Endodermal cell (in vitro differentiated cells): Measurements from ENCODE around the gene IQGAP2. TPM values are rescaled to one million over a fixed set of nuclear protein-coding genes. Genes with fewer than 3 reads are reported as not detected.
A peak's percentile ranks its signal among the peaks of the same experiment; 100 is the strongest.

ENCODE experiments used
- DNase-seq: peaks from one replicate; pipeline ENCODE4 v3.0.0-alpha.2; 2017
- H3K27ac ChIP-seq: 2 replicates; pipeline ENCODE4 v1.5.1; 2013; ENCODE audit warnings: mild to moderate bottlenecking, low read depth, low read length, moderate library complexity
- H3K27me3 ChIP-seq: 2 replicates; pipeline ENCODE4 v1.6.1; 2013; ENCODE audit warnings: mild to moderate bottlenecking, low read length, moderate library complexity; ENCODE audit not compliant: insufficient read depth, control insufficient read depth, poor library complexity, severe bottlenecking
- H3K36me3 ChIP-seq: 2 replicates; pipeline ENCODE4 v1.7.0; 2013; ENCODE audit warnings: mild to moderate bottlenecking, low read length, moderate library complexity; ENCODE audit not compliant: control insufficient read depth, insufficient read depth
- H3K4me1 ChIP-seq: one replicate; pipeline ENCODE4 v1.7.0; 2013; ENCODE audit warnings: low read length; ENCODE audit not compliant: control insufficient read depth, insufficient read depth
- H3K4me3 ChIP-seq: 2 replicates; pipeline ENCODE4 v1.5.1; 2013; ENCODE audit warnings: mild to moderate bottlenecking, low read length, moderate library complexity
- H3K9ac ChIP-seq: 2 replicates; pipeline ENCODE4 v1.6.1; 2013; ENCODE audit warnings: mild to moderate bottlenecking, low read length, moderate library complexity; ENCODE audit not compliant: poor library complexity, severe bottlenecking; ENCODE audit errors: extremely low read depth
- H3K9me3 ChIP-seq: 2 replicates; pipeline ENCODE4 v1.6.1; 2013; ENCODE audit warnings: mild to moderate bottlenecking, low read length, moderate library complexity; ENCODE audit not compliant: control insufficient read depth
- H3K27ac Mint-ChIP-seq: 2 replicates; pipeline ENCODE4 v1.8.0; 2020; ENCODE audit warnings: mixed read lengths
- H3K27me3 Mint-ChIP-seq: 2 replicates; pipeline ENCODE4 v1.8.0; 2021; ENCODE audit warnings: mild to moderate bottlenecking, mixed read lengths; ENCODE audit not compliant: insufficient read depth
- H3K36me3 Mint-ChIP-seq: 2 replicates; pipeline ENCODE4 v1.8.0; 2020; ENCODE audit warnings: low read depth, mixed read lengths
- H3K4me1 Mint-ChIP-seq: 2 replicates; pipeline ENCODE4 v1.8.0; 2020; ENCODE audit warnings: mixed read lengths
- H3K4me3 Mint-ChIP-seq: 2 replicates; pipeline ENCODE4 v1.8.0; 2020; ENCODE audit warnings: mild to moderate bottlenecking, moderate library complexity, mixed read lengths
- H3K9me3 Mint-ChIP-seq: 2 replicates; pipeline ENCODE4 v1.8.0; 2020; ENCODE audit warnings: mild to moderate bottlenecking, mixed read lengths
- CTCF ChIP-seq: fragments of 200-600 bp; sonication (generic); conservative IDR thresholded peaks from 2 replicates; pipeline ENCODE4 v1.5.0; 2021; ENCODE audit warnings: antibody characterized with exemption, mild to moderate bottlenecking
- WGBS, 2 experiments: methylation state at CpG; one replicate each; pipeline versions ENCODE4 v1.1.5 to v1.1.7; 2013; ENCODE audit warnings: missing lambda C conversion rate in 2 of 2, mixed read lengths in 1 of 2; ENCODE audit not compliant: insufficient coverage in 1 of 2, insufficient read length in 1 of 2; 5-methylcytosine and 5-hydroxymethylcytosine counted together
- total RNA-seq, 2 donors: library from RNA; stranded (reverse); fragmentation: NEBNext Ultra II Directional in 1 of 2; extraction: Animal tissue kit (Norgen Biotek cat#: 25700) in 1 of 2; gene quantifications; 2 replicates in 1 of 2; 3 replicates in 1 of 2; pipeline ENCODE4 v1.2.1, GENCODE V29; 2021

IQGAP2 gene
- total RNA-seq, 2 donors from 2014 or later: 8.3 to 19.4 TPM

GRCh38 chr5:76482984-76483383 is 79.9 kb downstream of the IQGAP2 start:
- Mint-ChIP-seq H3K27me3 (peaks cover 7% of the 10 kb centered on the region), H3K4me1 (peaks cover 21% of the 10 kb centered on the region), H3K9me3 (no peaks in the 10 kb centered on the region), H3K27ac (no peak overlapping the region), H3K4me3 (no peak overlapping the region), H3K36me3 (no peaks in the 10 kb centered on the region)
- DNase-seq: no peak
- 83 to 96% methylated on average over 1 to 4 of the region's 4 CpGs for WGBS, 2 experiments
- Histone ChIP-seq H3K4me1 (peaks cover 5% of the 10 kb centered on the region), H3K4me3 (no peak overlapping the region), H3K27me3 (peaks cover 6% of the 10 kb centered on the region), H3K27ac (no peak overlapping the region), H3K9me3 (no peaks in the 10 kb centered on the region), H3K36me3 (no peaks in the 10 kb centered on the region), H3K9ac (no peak overlapping the region)
- TF ChIP-seq CTCF: no peak

- Histone ChIP-seq H3K4me3 (no peak overlapping the region), H3K9me3 (no peaks in the 10 kb centered on the region), H3K27ac (no peak overlapping the region), H3K27me3 (peaks cover 6% of the 10 kb centered on the region), H3K4me1 (peaks cover 5% of the 10 kb centered on the region), H3K36me3 (no peaks in the 10 kb centered on the region), H3K9ac (no peak overlapping the region)
- peaks cover 23% of the 10 kb centered on the region for H3K4me1 Mint-ChIP-seq
- no peaks in the 10 kb centered on the region for H3K9me3 Mint-ChIP-seq
- H3K27ac Mint-ChIP-seq: no peak overlapping the region
- no peaks in the 10 kb centered on the region for H3K36me3 Mint-ChIP-seq
- peak; percentile 77 for DNase-seq
- WGBS, 2 experiments: 78 to 83% methylated on average over 3 to 5 of the region's 5 CpGs
- peaks cover 7% of the 10 kb centered on the region for H3K27me3 Mint-ChIP-seq
- peak; percentile 64 for TF ChIP-seq CTCF
- no peak overlapping the region for H3K4me3 Mint-ChIP-seq
Measured at GRCh38 chr5:76483433-76483832, 80.3 kb downstream of the IQGAP2 start.

GRCh38 chr5:76483881-76484280 is 80.8 kb downstream of the IQGAP2 start:
- no peaks in the 10 kb centered on the region for H3K9me3 Mint-ChIP-seq
- no peaks in the 10 kb centered on the region for H3K36me3 ChIP-seq
- 82 to 93% methylated on average over 3 to 4 of the region's 4 CpGs for WGBS, 2 experiments
- H3K4me1 Mint-ChIP-seq: peaks cover 26% of the 10 kb centered on the region
- no peak overlapping the region for H3K4me3 ChIP-seq
- DNase-seq: no peak
- TF ChIP-seq CTCF: no peak
- H3K27me3 Mint-ChIP-seq: peaks cover 7% of the 10 kb centered on the region
- no peaks in the 10 kb centered on the region for H3K36me3 Mint-ChIP-seq
- H3K27ac Mint-ChIP-seq: no peak overlapping the region
- no peak overlapping the region for H3K27ac ChIP-seq
- H3K27me3 ChIP-seq: peaks cover 6% of the 10 kb centered on the region
- H3K4me3 Mint-ChIP-seq: no peak overlapping the region
- H3K4me1 ChIP-seq: peaks cover 5% of the 10 kb centered on the region
- no peak overlapping the region for H3K9ac ChIP-seq
- H3K9me3 ChIP-seq: no peaks in the 10 kb centered on the region
